ENCODE measurements around the gene NLGN1. TPM values are rescaled to one million over a fixed set of nuclear protein-coding genes. Genes with fewer than 3 reads are reported as not detected.

Gene NLGN1
- total RNA-seq, 1 experiment from 2014 or later = 5.2 TPM

DNA sequence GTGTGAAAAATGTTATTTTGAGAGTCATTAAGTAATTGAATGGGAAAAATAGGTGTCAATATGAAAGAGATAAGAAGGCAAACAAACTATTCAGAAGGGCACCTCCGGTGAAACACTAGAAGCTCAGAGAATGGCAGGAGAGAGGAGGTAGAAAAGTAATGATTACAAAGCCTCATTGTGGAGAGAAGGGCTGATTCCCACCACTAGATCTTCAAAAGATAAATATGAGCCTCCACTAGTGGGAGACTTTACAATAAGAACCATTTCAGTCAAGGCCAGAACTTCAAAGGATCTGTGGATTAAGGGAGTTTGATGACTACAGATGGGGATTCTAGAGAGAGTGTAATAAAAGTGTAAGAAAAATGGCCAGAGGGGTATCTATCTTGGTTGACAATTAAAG lies 535.6 kb downstream of the NLGN1 start:
- no peak overlapping the region for H2AK5ac ChIP-seq (ENCODE audit: insufficient read length, low read length)
- no peak overlapping the region for H3K4me2 ChIP-seq (ENCODE audit: insufficient read depth, insufficient read length, low read length)
- H2AFZ ChIP-seq (ENCODE audit: low read length) = no peak overlapping the region
- H2BK12ac ChIP-seq (ENCODE audit: insufficient read length, low read depth, low read length) = no peak overlapping the region
- H3T11ph ChIP-seq (ENCODE audit: low read length) = no peak overlapping the region
- no peak overlapping the region for H3K23ac ChIP-seq (ENCODE audit: insufficient read length, low read depth, low read length)
- H2BK5ac ChIP-seq (ENCODE audit: insufficient read length, low read length) = no peak overlapping the region
- no peak overlapping the region for H2BK15ac ChIP-seq (ENCODE audit: low read depth, low read length)
- H3K79me1 ChIP-seq (ENCODE audit: insufficient read depth, low read depth, low read length, poor library complexity, severe bottlenecking) = no peaks in the 10 kb centered on the region
- H3K27me3 ChIP-seq (ENCODE audit: insufficient read depth, low read length) = no peaks in the 10 kb centered on the region
- TF ChIP-seq, protein P1, sequence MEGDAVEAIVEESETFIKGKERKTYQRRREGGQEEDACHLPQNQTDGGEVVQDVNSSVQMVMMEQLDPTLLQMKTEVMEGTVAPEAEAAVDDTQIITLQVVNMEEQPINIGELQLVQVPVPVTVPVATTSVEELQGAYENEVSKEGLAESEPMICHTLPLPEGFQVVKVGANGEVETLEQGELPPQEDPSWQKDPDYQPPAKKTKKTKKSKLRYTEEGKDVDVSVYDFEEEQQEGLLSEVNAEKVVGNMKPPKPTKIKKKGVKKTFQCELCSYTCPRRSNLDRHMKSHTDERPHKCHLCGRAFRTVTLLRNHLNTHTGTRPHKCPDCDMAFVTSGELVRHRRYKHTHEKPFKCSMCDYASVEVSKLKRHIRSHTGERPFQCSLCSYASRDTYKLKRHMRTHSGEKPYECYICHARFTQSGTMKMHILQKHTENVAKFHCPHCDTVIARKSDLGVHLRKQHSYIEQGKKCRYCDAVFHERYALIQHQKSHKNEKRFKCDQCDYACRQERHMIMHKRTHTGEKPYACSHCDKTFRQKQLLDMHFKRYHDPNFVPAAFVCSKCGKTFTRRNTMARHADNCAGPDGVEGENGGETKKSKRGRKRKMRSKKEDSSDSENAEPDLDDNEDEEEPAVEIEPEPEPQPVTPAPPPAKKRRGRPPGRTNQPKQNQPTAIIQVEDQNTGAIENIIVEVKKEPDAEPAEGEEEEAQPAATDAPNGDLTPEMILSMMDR (conservative IDR thresholded peaks at IDR 0.05) = no peak
- no peak overlapping the region for H3K14ac ChIP-seq (ENCODE audit: insufficient read depth, low read length)
- WGBS (ENCODE audit: extremely low coverage, insufficient read length, low lambda C conversion rate) = no CpG with 5 or more reads among the region's 1 CpG
- H3K4me3 Mint-ChIP-seq = no peak overlapping the region
- H3K4me1 Mint-ChIP-seq = peaks cover 27 to 30% of the 10 kb centered on the region in 2 experiments
- no peak overlapping the region for H3K27ac ChIP-seq (ENCODE audit: insufficient read length, low read depth, low read length)
- H3K27ac Mint-ChIP-seq = peak overlapping the region; percentile 7 to 78 (median 21); a peak in 3 of 7 replicates
- no peak overlapping the region for H4K5ac ChIP-seq (ENCODE audit: insufficient read length, low read depth, low read length)
- H3K18ac ChIP-seq (ENCODE audit: insufficient read length, low read depth, low read length) = no peak overlapping the region
- H3K56ac ChIP-seq (ENCODE audit: insufficient read length, low read depth, low read length) = no peak overlapping the region
- H3K9ac ChIP-seq (ENCODE audit: extremely low read depth, insufficient read length, low read length) = no peak overlapping the region
- H3K23me2 ChIP-seq (ENCODE audit: insufficient read length, low read depth, low read length, poor library complexity, severe bottlenecking) = no peaks in the 10 kb centered on the region
- H2BK120ac ChIP-seq (ENCODE audit: low read depth, low read length, poor library complexity, severe bottlenecking) = no peak overlapping the region
- no peaks in the 10 kb centered on the region for H3K36me3 Mint-ChIP-seq (ENCODE audit: insufficient read depth in 1 of 3, low read depth in 3 of 3)
- no peaks in the 10 kb centered on the region for H4K20me1 ChIP-seq (ENCODE audit: control insufficient read depth, insufficient read depth, insufficient read length)
- H3K27me3 Mint-ChIP-seq (ENCODE audit: low read depth) = no peaks in the 10 kb centered on the region
- no peaks in the 10 kb centered on the region for H3K9me3 Mint-ChIP-seq
- no peaks in the 10 kb centered on the region for H3K79me2 ChIP-seq (ENCODE audit: insufficient read depth, low read length)
- peaks cover 5% of the 10 kb centered on the region; the same call in 1 of the 2 replicates for H3K4me1 ChIP-seq (ENCODE audit: insufficient read depth, low read length)
- no peak overlapping the region for H4K91ac ChIP-seq (ENCODE audit: insufficient read length, low read depth, low read length)
- no peak overlapping the region for H2BK20ac ChIP-seq (ENCODE audit: low read depth, low read length, poor library complexity, severe bottlenecking)
- H4K8ac ChIP-seq (replicated peaks; ENCODE audit: insufficient read length, low read depth, low read length) = no peak overlapping the region
- no peaks in the 10 kb centered on the region for H3K9me3 ChIP-seq (ENCODE audit: control insufficient read depth, low read depth, low read length)
- no peak overlapping the region for H3K4ac ChIP-seq (ENCODE audit: low read depth, low read length)
- DNase-seq = no peak

Measured in H9 (cell line).